T-cell (primary cell): ENCODE results near the gene MLLT10. TPM values are rescaled to one million over a fixed set of nuclear protein-coding genes. Genes with fewer than 3 reads are reported as not detected.
A peak's percentile ranks its signal among the peaks of the same experiment; 100 is the strongest.

ENCODE experiments used
- ATAC-seq, 4 experiments: fragments of 200-7000 bp in 3 of 4; fragments of 150-1000 bp in 1 of 4; cut with Tn5 transposase; replicated peaks in 1 of 4; 1 replicate in 3 of 4; 2 replicates in 1 of 4; pipeline ENCODE4 v1.10.0; 2021; ENCODE audit warnings: moderate library complexity in 3 of 4, mild to moderate bottlenecking in 2 of 4, moderate number of reproducible peaks in 1 of 4
- CTCF ChIA-PET, 2 donors: fragments of 300-600 bp; sonication (Branson Sonifier 250); formaldehyde crosslinking; loops; one replicate each; lab custom pipeline; 2022; ENCODE audit warnings: antibody characterized with exemption in 2 of 2; lab: Charles Lee
- POLR2A ChIA-PET, 2 donors: fragments of 300-600 bp; sonication (Branson Sonifier 250); formaldehyde crosslinking; loops; one replicate each; lab custom pipeline; 2022; ENCODE audit warnings: antibody characterized with exemption in 2 of 2; lab: Charles Lee
- DNase-seq, 35 experiments: peaks; one replicate each; pipeline versions ENCODE4 v3.0.0 to v3.0.0-alpha.2; 2013 to 2023
- H3K27ac ChIP-seq: one replicate; pipeline ENCODE4 v1.5.1; 2013; ENCODE audit warnings: low read length
- H3K27me3 ChIP-seq, 2 experiments: replicated peaks in 1 of 2; 1 replicate in 1 of 2; 2 replicates in 1 of 2; pipeline versions ENCODE4 v1.6.1 to v1.7.0; 2013; ENCODE audit warnings: low read length in 1 of 2, mixed read lengths in 1 of 2; ENCODE audit not compliant: control insufficient read depth in 2 of 2, insufficient read depth in 2 of 2; ENCODE audit errors: extremely low read depth in 1 of 2
- H3K36me3 ChIP-seq, 2 donors: 1 replicate in 1 of 2; 2 replicates in 1 of 2; pipeline versions ENCODE4 v1.6.1 to v1.7.0; 2013; ENCODE audit warnings: low read length in 1 of 2; ENCODE audit not compliant: control insufficient read depth in 2 of 2, insufficient read depth in 1 of 2; ENCODE audit errors: extremely low read depth in 1 of 2
- H3K4me1 ChIP-seq, 2 experiments: 1 replicate in 1 of 2; 2 replicates in 1 of 2; pipeline versions ENCODE4 v1.6.1 to v1.7.0; 2013; ENCODE audit warnings: low read length in 2 of 2, mixed read lengths in 1 of 2; ENCODE audit not compliant: insufficient read depth in 2 of 2, control insufficient read depth in 1 of 2; ENCODE audit errors: extremely low read depth in 1 of 2
- H3K4me3 ChIP-seq, 2 donors: 1 replicate in 1 of 2; 2 replicates in 1 of 2; pipeline versions ENCODE4 v1.5.1 to v1.7.0; 2013; ENCODE audit warnings: mild to moderate bottlenecking in 2 of 2, low read length in 1 of 2, moderate library complexity in 1 of 2; ENCODE audit not compliant: control insufficient read depth in 1 of 2; ENCODE audit errors: extremely low read depth in 1 of 2
- H3K9me3 ChIP-seq: 2 replicates; pipeline ENCODE4 v1.7.0; 2013
- H3K27ac Mint-ChIP-seq, 2 donors: one replicate each; pipeline ENCODE4 v1.8.0; 2020 to 2021; ENCODE audit warnings: mild to moderate bottlenecking in 2 of 2, mixed read lengths in 2 of 2
- H3K27me3 Mint-ChIP-seq, 2 donors: one replicate each; pipeline ENCODE4 v1.8.0; 2021 to 2022; ENCODE audit warnings: mixed read lengths in 2 of 2
- H3K36me3 Mint-ChIP-seq: one replicate; pipeline ENCODE4 v1.8.0; 2021; ENCODE audit warnings: mixed read lengths
- H3K4me1 Mint-ChIP-seq, 3 donors: one replicate each; pipeline ENCODE4 v1.8.0; 2020 to 2022; ENCODE audit warnings: mixed read lengths in 3 of 3, mild to moderate bottlenecking in 1 of 3
- H3K4me3 Mint-ChIP-seq, 3 donors: one replicate each; pipeline ENCODE4 v1.8.0; 2020 to 2022; ENCODE audit warnings: mild to moderate bottlenecking in 3 of 3, mixed read lengths in 3 of 3, moderate library complexity in 3 of 3
- H3K9me3 Mint-ChIP-seq, 3 donors: one replicate each; pipeline ENCODE4 v1.8.0; 2020 to 2022; ENCODE audit warnings: mixed read lengths in 3 of 3
- WGBS: methylation state at CpG from one replicate; pipeline ENCODE4 v1.1.5; 2013; ENCODE audit warnings: missing lambda C conversion rate; ENCODE audit not compliant: insufficient coverage; 5-methylcytosine and 5-hydroxymethylcytosine counted together
- total RNA-seq, 35 experiments: library from RNA in 6 of 35; stranded (reverse) in 6 of 35; fragments of 120-200 nt in 1 of 35; gene quantifications; one replicate each; pipeline versions ENCODE4 v1.2.1 to v1.2.4 and lab custom pipeline; 2013 to 2026

MLLT10 gene
- total RNA-seq, 5 donors from 2014 or later (not counting 1 experiment from before 2014, with no cell fraction given) = 57.7 to 76.5 (median 66.1) TPM

DNA sequence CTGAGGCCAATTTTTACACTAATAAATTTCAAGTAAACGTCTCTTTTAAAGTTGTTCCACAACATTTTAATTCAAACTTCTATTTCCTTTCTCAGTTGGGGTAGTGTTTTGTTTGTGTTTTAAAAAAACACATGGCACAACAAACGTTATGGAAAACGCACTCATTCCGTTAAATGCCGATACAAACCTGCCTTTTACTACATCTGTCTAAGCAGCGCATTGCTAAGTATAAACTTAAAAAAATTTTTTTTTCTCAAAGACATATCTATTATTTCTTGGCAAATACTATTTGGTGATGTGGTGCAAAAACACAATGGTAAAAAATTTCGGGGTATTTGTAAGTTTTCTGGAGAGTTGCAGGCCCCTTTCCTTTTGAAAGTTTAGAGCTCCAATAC lies 9.9 kb upstream of the MLLT10 start:
- Mint-ChIP-seq H3K27me3 (peaks cover 29 to 49% of the 10 kb centered on the region in 2 donors), H3K9me3 (no peaks in the 10 kb centered on the region), H3K4me3 (no peak overlapping the region), H3K4me1 (peaks cover 38 to 46% (median 43%) of the 10 kb centered on the region in 3 donors), H3K36me3 (no peaks in the 10 kb centered on the region), H3K27ac (no peak overlapping the region)
- Histone ChIP-seq H3K27ac (no peak overlapping the region), H3K4me1 (peaks cover 24 to 38% of the 10 kb centered on the region in 2 experiments), H3K4me3 (no peak overlapping the region), H3K36me3 (no peaks in the 10 kb centered on the region), H3K27me3 (peaks cover 8 to 16% of the 10 kb centered on the region in 2 experiments), H3K9me3 (no peaks in the 10 kb centered on the region)
- no peak for ATAC-seq
- POLR2A ChIA-PET = no interaction called here
- WGBS = no CpG with 5 or more reads among the region's 7 CpGs
- CTCF ChIA-PET = interaction anchor here in 1 of 2 donors (0.6 kb wide), 1 partner anchor 27 kb away, joined by 4 read pairs; no protein-coding TSS in a partner anchor
- DNase-seq = no peak

DNA sequence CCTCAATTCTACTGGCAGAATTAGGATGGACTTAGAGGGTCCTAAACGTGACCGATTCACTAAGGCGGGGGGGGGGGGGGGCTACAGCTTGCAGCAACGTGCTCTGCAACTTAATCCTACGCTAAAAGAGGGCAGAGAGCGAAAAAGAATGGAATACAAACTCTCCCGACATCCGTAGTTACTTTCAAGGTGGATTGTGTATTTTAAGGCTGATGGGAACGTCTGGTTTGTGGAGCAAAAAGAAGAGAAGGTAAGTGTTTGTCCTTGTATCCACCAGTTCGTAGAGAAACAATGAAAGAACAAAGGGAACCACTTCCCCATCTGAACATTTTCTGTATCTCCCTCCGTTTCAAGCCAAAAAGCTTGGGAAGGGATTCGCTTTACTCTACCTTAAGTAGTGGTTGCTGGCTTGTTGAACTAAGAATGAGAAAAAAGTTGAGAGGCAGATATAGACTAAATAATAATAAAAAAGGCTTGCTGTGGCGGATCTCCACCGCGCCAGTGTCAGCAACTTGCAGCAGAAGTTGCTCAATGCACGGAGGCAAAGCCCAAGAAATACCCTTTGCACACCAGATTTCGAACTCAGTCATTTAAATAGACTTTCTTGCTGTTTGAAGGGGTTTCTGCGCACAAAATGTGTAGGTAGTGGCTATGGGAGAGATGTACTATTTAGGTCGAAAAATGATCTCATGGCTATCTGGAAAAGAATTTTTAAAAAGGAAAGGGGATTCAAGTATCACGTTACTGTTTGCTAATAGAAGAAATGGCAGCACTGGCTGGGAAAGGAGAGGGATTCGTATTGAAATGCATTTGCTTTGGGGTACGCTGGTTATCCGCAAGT lies 9.3 kb upstream of the MLLT10 start:
- Mint-ChIP-seq H3K27me3 (peaks cover 26 to 43% of the 10 kb centered on the region in 2 donors), H3K27ac (peak overlapping the region; percentile 96 to 99), H3K9me3 (no peaks in the 10 kb centered on the region), H3K4me3 (peak overlapping the region; percentile 83 to 97 (median 90)), H3K36me3 (no peaks in the 10 kb centered on the region), H3K4me1 (peaks cover 32 to 40% (median 36%) of the 10 kb centered on the region in 3 donors)
- ATAC-seq (no peak), DNase-seq (peak in 1 of 35 experiments; percentile 38)
- Histone ChIP-seq H3K9me3 (no peaks in the 10 kb centered on the region), H3K36me3 (no peaks in the 10 kb centered on the region), H3K27ac (peak overlapping the region; percentile 80), H3K4me3 (peak overlapping the region; percentile 77 to 91), H3K27me3 (peaks cover 2 to 10% of the 10 kb centered on the region in 2 experiments), H3K4me1 (peaks cover 22 to 32% of the 10 kb centered on the region in 2 experiments)
- 37% methylated on average over 8 of the region's 23 CpGs for WGBS
- POLR2A ChIA-PET = interaction anchor here in 1 of 2 donors (0.6 kb wide), 2 partner anchors 203 to 795 kb away, joined by 6 to 7 read pairs; no protein-coding TSS in a partner anchor
- CTCF ChIA-PET = interaction anchor here (0.6 to 1.2 kb wide), 3 partner anchors 28 to 29 kb away, joined by 4 to 5 read pairs (median 4); no protein-coding TSS in a partner anchor

DNA sequence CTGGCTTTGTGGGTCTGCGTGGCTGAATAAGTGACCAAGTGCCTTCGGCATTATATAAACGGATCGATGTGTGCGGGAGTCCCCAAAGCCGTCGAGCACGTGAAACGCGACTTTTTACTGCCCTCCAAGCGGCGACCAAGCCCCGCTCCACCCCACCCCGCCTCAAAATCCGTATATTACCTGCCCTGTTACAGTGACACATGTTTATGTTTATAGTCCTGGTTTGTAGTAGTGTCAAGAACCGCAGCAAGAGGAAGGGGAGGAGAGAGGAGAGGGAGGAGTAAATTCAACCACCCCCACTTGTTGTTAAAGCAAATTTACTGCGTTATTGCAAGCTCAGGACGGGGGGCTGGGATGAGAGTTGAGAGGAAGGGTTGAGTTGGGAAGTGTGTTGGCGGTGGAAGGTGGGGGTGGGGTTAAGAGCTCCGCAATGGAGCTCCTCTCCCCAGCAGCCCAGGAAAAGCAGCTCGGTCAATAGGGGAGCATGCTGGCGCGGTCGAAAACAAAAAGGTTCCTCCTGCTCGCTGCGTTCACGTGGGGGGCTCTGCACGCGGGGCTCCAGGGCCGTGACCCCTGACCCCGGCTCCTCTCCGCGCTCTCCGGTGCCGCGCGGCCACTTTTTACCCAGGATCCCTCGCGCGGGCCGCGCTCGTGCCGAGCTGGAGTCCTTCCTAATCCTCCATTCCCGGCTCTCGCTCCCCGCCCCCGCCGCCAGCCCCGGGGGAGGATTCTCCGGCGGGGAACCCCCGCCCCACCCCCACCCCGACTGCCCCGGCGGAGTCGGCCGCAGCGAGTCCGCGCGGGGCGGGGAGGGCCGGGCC lies 8.5 kb upstream of the MLLT10 start, which contains the start of gene SKIDA1:
TSS of gene SKIDA1 (minus strand) at position 316 of the 821 bp plus-strand sequence. CDS start 7,860 bp downstream, outside the sequence.
- H3K9me3 Mint-ChIP-seq = no peaks in the 10 kb centered on the region
- no peaks in the 10 kb centered on the region for H3K9me3 ChIP-seq
- H3K27me3 Mint-ChIP-seq = peaks cover 18 to 35% of the 10 kb centered on the region in 2 donors
- WGBS = 6% methylated on average over 26 of the region's 64 CpGs
- no peaks in the 10 kb centered on the region for H3K36me3 ChIP-seq
- peak in 26 of 35 experiments; percentile 19 to 71 (median 40) for DNase-seq
- H3K4me3 Mint-ChIP-seq = peak within 1 kb of the TSS; percentile 83 to 97 (median 90)
- CTCF ChIA-PET = interaction anchor here (1.0 to 1.2 kb wide), 2 partner anchors 29 kb away, joined by 4 to 5 read pairs; no protein-coding TSS in a partner anchor
- peak; percentile 64 to 67 (median 65) for ATAC-seq
- peaks cover 25 to 32% (median 28%) of the 10 kb centered on the region in 3 donors for H3K4me1 Mint-ChIP-seq
- peak within 1 kb of the TSS; percentile 80 for H3K27ac ChIP-seq
- H3K27ac Mint-ChIP-seq = peak within 1 kb of the TSS; percentile 96 to 99
- peak within 1 kb of the TSS; percentile 77 to 91 for H3K4me3 ChIP-seq
- H3K27me3 ChIP-seq = peaks cover 0 to 10% of the 10 kb centered on the region in 2 experiments
- peaks cover 17 to 28% of the 10 kb centered on the region in 2 experiments for H3K4me1 ChIP-seq
- POLR2A ChIA-PET = interaction anchor here in 1 of 2 donors (0.6 kb wide), 3 partner anchors 58 to 794 kb away, joined by 4 to 7 read pairs (median 6); no protein-coding TSS in a partner anchor
- no peaks in the 10 kb centered on the region for H3K36me3 Mint-ChIP-seq

DNA sequence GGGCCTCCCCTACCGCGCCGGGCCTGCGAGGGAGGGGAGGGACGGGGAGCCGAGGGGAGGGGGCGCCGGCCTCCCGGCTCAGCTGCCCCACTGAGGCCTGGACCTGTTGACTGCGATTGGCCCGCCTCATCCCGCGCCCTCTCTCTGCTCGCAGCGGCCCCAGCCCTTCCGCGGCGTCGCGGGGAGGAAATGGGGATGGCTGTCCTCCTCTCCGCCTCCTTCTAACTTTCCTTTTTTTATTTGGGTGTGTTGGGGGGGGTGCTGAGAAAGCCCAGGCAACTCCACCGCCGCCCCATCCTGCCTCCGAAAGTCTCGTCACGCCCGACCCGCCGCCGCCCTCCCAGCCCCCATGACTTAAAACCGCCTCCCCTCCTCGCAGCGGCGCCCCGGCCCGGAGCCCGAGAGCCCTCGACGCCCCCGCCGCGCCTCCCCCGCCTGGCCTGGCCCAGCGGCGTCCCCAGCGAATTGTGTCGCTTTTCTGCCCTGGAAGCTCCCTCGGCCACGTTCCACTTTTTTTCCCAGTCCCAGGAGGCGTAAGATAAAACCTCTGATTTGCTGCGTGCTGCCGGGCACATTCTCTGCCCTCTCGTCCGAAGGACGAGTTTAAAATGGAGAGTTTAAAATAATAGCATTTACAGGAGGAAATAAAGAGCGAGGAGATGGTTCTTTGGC lies 7.7 kb upstream of the MLLT10 start:
- peak overlapping the region; percentile 96 to 97 for H3K27ac Mint-ChIP-seq
- peak overlapping the region; percentile 66 to 77 for H3K4me3 ChIP-seq
- peaks cover 17 to 28% of the 10 kb centered on the region in 2 experiments for H3K4me1 ChIP-seq
- H3K4me3 Mint-ChIP-seq = peak overlapping the region; percentile 83 to 93 (median 88)
- peak; percentile 56 to 62 (median 60) for ATAC-seq
- H3K36me3 Mint-ChIP-seq = no peaks in the 10 kb centered on the region
- H3K36me3 ChIP-seq = no peaks in the 10 kb centered on the region
- ChIA-PET POLR2A (interaction anchor here in 1 of 2 donors (0.6 kb wide), 1 partner anchor 59 kb away, joined by 4 read pairs; no protein-coding TSS in a partner anchor), CTCF (interaction anchor here (1.0 to 1.2 kb wide), 2 partner anchors 30 kb away, joined by 4 to 5 read pairs; no protein-coding TSS in a partner anchor)
- peak overlapping the region; percentile 80 for H3K27ac ChIP-seq
- WGBS = 1% methylated on average over 34 of the region's 56 CpGs
- H3K9me3 ChIP-seq = no peaks in the 10 kb centered on the region
- peaks cover 11 to 27% of the 10 kb centered on the region in 2 donors for H3K27me3 Mint-ChIP-seq
- peaks cover 0 to 5% of the 10 kb centered on the region in 2 experiments for H3K27me3 ChIP-seq
- peaks cover 24 to 28% (median 27%) of the 10 kb centered on the region in 3 donors for H3K4me1 Mint-ChIP-seq
- no peaks in the 10 kb centered on the region for H3K9me3 Mint-ChIP-seq
- peak in 34 of 35 experiments; percentile 18 to 72 (median 49) for DNase-seq

DNA sequence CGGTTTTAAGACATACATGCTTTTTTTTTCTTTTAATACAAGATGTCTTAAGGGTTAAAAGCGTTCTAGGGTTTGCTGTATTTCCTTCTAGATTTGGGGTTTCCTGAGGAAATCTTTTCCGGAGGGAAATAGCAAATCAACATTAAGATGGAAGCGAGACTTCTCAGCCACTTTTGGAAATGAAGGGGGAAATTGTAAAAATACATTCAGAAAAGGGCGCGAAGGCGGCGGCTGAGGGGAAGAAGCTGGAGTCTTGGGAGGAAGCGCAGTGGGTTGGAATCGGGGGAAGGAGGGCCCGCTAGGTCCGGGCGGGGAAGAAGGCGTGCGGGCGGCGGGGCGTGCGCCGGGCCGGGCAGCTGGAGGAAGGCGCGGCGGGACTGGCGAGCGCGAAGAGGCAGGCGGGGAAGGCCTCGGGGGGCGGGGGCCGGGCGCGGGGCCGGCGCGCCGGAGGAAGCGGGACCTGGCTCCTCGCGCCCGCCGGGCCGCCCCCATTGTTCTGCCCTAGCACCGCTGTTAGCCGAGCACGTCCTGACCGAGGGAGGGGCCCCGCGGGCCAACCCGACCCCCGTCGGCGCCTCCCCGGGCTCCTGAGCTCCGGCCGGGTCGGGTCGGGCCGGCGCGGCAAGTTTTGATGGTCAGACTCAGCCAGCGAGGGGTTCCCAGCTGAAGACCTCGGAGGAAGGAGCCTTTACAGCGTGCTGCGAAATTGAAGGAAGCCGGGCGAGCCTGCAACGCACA lies 7.0 kb upstream of the MLLT10 start:
- POLR2A ChIA-PET = no interaction called here
- CTCF ChIA-PET = interaction anchor here in 1 of 2 donors (0.6 to 0.7 kb wide), 2 partner anchors 9 to 31 kb away, joined by 3 read pairs; no protein-coding TSS in a partner anchor
- ATAC-seq (peak; percentile 25 to 30 (median 26)), DNase-seq (peak in 13 of 35 experiments; percentile 5 to 59 (median 25))
- Histone ChIP-seq H3K36me3 (no peaks in the 10 kb centered on the region), H3K27me3 (peaks cover 0 to 5% of the 10 kb centered on the region in 2 experiments), H3K27ac (peak overlapping the region; percentile 80), H3K4me1 (peaks cover 17 to 28% of the 10 kb centered on the region in 2 experiments), H3K9me3 (no peaks in the 10 kb centered on the region), H3K4me3 (peak overlapping the region; percentile 66 to 77)
- Mint-ChIP-seq H3K36me3 (no peaks in the 10 kb centered on the region), H3K27me3 (peaks cover 5 to 21% of the 10 kb centered on the region in 2 donors), H3K27ac (peak overlapping the region; percentile 96 to 97), H3K9me3 (no peaks in the 10 kb centered on the region), H3K4me1 (peaks cover 24 to 28% (median 27%) of the 10 kb centered on the region in 3 donors), H3K4me3 (peak overlapping the region; percentile 83 to 93 (median 88))
- WGBS = 0% methylated on average over 53 of the region's 68 CpGs
